C4-2B (cell line): ENCODE measurements around the gene CACFD1.

Source experiments
- CTCF ChIP-seq: fragments of 450-650 bp; conservative IDR thresholded peaks from 2 replicates; pipeline ENCODE4 v1.5.1; 2017; ENCODE audit warnings: mild to moderate bottlenecking
- ZFX ChIP-seq: fragments of 450-650 bp; IDR thresholded peaks from 2 replicates; pipeline ENCODE4 v1.6.1; 2017

GRCh38 chr9:133477992-133478850, 18.4 kb downstream of the CACFD1 start:
- TF ChIP-seq CTCF (no peak), ZFX (no peak)
